Left hindlimb (tissue), 1 donor: Measurements from ENCODE around the gene STK35.
"Not testable (repeated sequence)": the region's sequence is repeated elsewhere in the genome, so short reads cannot be mapped to it uniquely, and the experiment has no call there.

Experiments
- DNase-seq: peaks from one replicate; pipeline ENCODE4 v3.0.0-alpha.2; 2018

The STK35 gene

DNA sequence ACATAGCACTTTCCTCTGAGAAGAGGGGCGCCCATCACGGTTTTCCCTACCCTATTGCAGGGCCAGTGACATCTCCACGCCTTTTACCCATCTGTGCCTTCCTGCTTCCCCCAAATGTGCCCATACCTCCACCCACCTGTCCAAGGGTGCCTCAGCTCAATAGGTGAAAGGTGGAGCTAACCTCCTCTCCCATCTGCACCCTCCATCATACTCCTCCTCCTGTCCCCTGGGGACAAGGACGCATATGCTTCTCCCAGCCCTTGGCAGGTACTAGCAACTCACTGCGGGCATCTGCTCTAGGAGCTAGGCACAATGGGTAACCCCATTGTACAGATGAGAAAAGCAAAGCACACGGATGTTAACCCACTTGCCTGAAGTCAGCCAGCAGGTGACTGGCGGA is 62.8 kb downstream of the STK35 start:
- DNase-seq = no peak

GRCh38 chr20:2164966-2165365 is 63.3 kb downstream of the STK35 start:
- no peak for DNase-seq

DNA sequence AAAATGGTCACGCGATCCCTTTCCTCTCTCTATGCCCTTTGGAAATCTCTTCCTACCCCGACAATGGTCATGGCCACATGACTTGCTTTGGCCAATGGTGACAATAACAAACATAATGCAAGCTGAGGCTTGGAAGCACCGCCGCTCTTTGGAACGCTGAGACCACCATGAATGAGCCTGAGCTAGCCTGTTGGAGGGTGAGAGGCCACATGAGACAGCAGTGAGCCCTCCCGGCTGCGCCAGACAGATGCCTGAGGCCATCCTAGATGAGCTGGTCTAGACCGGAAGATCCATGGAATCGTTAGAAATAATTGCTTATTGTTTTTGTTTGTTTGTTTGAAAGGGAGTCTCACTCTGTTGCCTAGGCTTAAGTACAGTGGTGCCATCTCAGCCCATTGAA is 64.2 kb downstream of the STK35 start:
- DNase-seq = no peak

DNA sequence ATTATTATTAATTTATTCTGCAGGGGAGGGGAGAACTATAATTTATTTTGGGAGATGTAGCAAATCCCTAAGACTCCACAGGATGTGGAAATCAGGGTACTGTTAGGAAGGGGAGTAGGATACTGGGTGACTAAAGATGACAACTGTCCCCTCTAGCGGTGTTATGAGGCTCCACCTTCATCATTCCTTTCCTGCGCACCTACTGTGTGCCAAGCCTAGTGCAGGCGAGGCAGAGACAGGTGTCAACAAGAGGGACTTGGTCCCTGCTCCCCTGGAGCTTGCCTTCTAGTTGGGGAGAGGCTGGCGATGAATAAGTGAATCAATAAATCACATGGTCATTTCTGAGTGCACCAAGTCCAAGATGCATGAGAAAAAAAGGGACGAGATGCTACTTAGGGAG is 65.5 kb downstream of the STK35 start:
- no peak for DNase-seq

GRCh38 chr20:2168946-2169345 is 67.3 kb downstream of the STK35 start:
- DNase-seq = no peak

GRCh38 chr20:2169456-2170088 is 67.9 kb downstream of the STK35 start:
- DNase-seq = no peak

GRCh38 chr20:2170404-2170803 is 68.8 kb downstream of the STK35 start:
- no peak for DNase-seq

GRCh38 chr20:2171266-2171790 is 69.7 kb downstream of the STK35 start:
- no peak for DNase-seq

DNA sequence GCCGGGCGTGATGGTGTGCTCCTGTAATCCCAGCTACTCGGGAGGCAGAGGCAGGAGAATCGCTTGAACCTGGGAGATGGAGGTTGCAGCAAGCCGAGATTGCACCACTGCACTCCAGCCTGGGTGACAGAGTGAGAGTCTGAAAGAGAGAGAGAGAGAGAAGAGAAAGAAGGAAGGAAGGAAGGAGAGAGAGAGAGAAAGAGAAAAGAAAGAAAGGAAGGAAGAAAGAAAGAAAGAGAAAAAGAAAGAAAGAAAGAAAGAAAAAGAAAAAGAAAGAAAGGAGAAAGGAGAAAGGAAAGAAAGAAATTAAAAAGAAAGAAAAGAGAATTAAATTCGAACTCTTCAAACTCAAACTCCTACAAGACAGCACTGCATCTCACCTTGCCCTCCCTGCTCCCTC is 70.2 kb downstream of the STK35 start:
- not testable (repeated sequence) for DNase-seq

GRCh38 chr20:2172305-2173175 is 70.9 kb downstream of the STK35 start:
- DNase-seq = peak; percentile 71

GRCh38 chr20:2173186-2173585 is 71.6 kb downstream of the STK35 start:
- no peak for DNase-seq

- DNase-seq = no peak
These were observed 72.4 kb downstream of the STK35 start for GRCh38 chr20:2174067-2174466.

GRCh38 chr20:2176946-2177345 is 75.3 kb downstream of the STK35 start:
- no peak for DNase-seq

DNA sequence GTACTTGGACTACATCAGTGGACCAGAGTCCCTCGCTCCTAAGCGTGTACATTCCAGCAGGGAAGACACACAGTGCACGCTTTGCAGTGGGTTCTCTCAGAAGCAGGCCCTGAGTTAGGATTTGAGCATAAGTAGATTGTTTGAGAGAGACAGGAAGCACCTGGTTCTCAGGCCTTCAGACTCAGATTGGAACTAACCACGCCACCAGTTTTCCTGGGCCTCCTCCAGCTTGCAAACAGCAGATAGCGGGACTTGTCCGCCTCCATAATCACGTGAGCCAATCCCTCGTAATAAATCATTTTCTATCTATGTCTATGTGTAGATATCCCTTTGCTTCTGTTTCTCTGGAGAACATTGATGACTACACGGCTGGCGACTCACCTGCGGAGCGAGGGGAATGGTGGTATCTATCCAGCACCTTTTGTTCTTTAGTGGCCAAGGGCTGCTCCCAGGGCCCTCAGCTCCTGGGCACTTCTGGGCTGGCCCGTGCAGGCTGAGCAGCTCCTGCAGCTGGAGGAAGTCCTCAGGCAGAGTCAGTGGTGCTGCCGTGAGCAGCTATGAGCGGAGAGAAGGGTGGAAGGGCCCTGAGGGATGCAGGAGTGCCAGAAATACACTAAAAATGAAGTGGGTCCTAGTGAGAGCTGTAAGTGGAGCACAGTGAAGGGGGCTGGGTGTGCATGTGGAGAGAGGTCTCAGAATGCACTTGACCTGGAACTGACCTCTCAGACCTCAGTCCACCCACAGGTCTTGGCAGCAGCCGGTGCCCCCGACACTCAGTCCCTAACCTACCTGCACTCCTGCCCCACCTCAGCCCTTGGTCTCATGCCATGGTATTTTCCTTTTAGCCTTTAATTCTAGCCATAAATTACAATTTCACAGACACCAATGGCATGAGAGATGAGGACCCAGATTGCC is 76.9 kb downstream of the STK35 start:
- DNase-seq = no peak

- no peak for DNase-seq
These were observed 77.6 kb downstream of the STK35 start for GRCh38 chr20:2179233-2179580.

- DNase-seq = no peak
These were observed 78.3 kb downstream of the STK35 start for GRCh38 chr20:2179949-2180348.

GRCh38 chr20:2183381-2183780 is 81.8 kb downstream of the STK35 start:
- no peak for DNase-seq

- DNase-seq = not testable (repeated sequence)
These were observed 83.3 kb downstream of the STK35 start for GRCh38 chr20:2184933-2185332.

DNA sequence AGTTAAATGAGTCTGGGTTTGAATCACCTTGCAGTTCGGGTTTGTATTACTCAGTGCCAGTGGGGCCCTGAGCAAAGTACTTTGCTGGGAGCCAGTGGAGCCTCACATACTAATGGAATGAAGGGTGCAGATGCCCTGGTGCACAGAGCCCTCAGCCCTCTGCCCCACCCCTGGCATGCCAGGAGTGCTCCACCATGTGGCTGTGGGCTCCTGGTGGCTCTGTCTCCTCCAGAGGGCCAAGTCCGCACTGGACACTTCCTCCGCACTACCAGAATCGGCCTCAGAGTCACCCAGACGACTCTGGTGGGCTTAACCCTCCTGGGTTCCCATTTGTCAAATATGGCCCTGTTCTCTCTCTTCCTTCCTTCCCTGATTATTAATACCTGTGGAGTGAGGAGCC is 94.0 kb downstream of the STK35 start:
- no peak for DNase-seq

- no peak for DNase-seq
These were observed 95.5 kb downstream of the STK35 start for GRCh38 chr20:2197166-2197565.
